Testis (tissue), 3 donors: Measurements from ENCODE around the gene ZNF681. TPM values are rescaled to one million over a fixed set of nuclear protein-coding genes. Genes with fewer than 3 reads are reported as not detected.

Experiments used
- DNase-seq: peaks from one replicate; pipeline ENCODE4 v3.0.0-alpha.2; 2019
- H3K27ac ChIP-seq, 2 donors: fragments of 200-600 bp; sonication (generic); one replicate each; pipeline ENCODE4 v1.5.1; 2019
- H3K27me3 ChIP-seq: fragments of 200-600 bp; sonication (generic); one replicate; pipeline ENCODE4 v1.5.1; 2019
- H3K36me3 ChIP-seq: fragments of 200-600 bp; sonication (generic); one replicate; pipeline ENCODE4 v1.5.1; 2017; ENCODE audit warnings: low read depth; ENCODE audit errors: missing control alignments
- H3K4me1 ChIP-seq: fragments of 200-600 bp; sonication (generic); one replicate; pipeline ENCODE4 v1.5.1; 2019
- H3K4me3 ChIP-seq, 2 donors: fragments of 200-600 bp; sonication (generic); one replicate each; pipeline ENCODE4 v1.5.1; 2017 to 2019
- H3K9me3 ChIP-seq: fragments of 200-600 bp; sonication (generic); one replicate; pipeline ENCODE4 v1.5.1; 2017
- CTCF ChIP-seq, 3 experiments: fragments of 450-650 bp in 2 of 3; fragments of 200-600 bp in 1 of 3; sonication (generic) in 1 of 3; IDR thresholded peaks; one replicate each; pipeline ENCODE4 v1.5.1; 2016 to 2019; ENCODE audit warnings: antibody characterized with exemption in 3 of 3, mild to moderate bottlenecking in 2 of 3, moderate library complexity in 1 of 3
- POLR2A ChIP-seq: fragments of 450-650 bp; IDR thresholded peaks from one replicate; pipeline ENCODE4 v1.6.1; 2017; ENCODE audit warnings: antibody characterized with exemption, mild to moderate bottlenecking, moderate library complexity
- WGBS, 2 donors: methylation state at CpG; one replicate each; pipeline ENCODE4 v1.1.5; 2018; 5-methylcytosine and 5-hydroxymethylcytosine counted together
- intact Hi-C: fragments of 100-400 bp; cut with DNase I; formaldehyde crosslinking; loops from one replicate; pipeline ENCODE4 v1.15.1; 2023; ENCODE audit warnings: low total_unique reads
- polyA plus RNA-seq: library from polyadenylated mRNA; stranded (reverse); fragments of 350-450 nt; fragmentation: Illumina TruSeq; extraction: RNeasy Lipid Tissue Mini Kit (QIAGEN cat#74804); gene quantifications from one replicate; pipeline ENCODE4 v1.2.3, GENCODE V29; 2014; ENCODE audit warnings: low read depth, low replicate concordance; ENCODE audit not compliant: insufficient read depth
- total RNA-seq, 2 donors: library from RNA; depleted of rRNA; stranded (reverse); fragments of >200 nt; gene quantifications; one replicate each; pipeline ENCODE4 v1.2.3, GENCODE V29; 2016

ZNF681 gene
- total and polyA plus RNA-seq, 3 donors from 2014 or later, result 1.1 to 4.5 (median 4.5) TPM

GRCh38 chr19:23777216-23777615 is 18.5 kb upstream of the ZNF681 start:
- no peak for TF ChIP-seq CTCF (IDR thresholded peaks at IDR 0.05)
- no peak for TF ChIP-seq POLR2A
- Histone ChIP-seq H3K4me1 (no peaks in the 10 kb centered on the region), H3K36me3 (no peaks in the 10 kb centered on the region), H3K27ac (no peak overlapping the region), H3K27me3 (no peaks in the 10 kb centered on the region), H3K4me3 (no peak overlapping the region), H3K9me3 (no peaks in the 10 kb centered on the region)
- no peak for DNase-seq
- WGBS, 2 donors, result 65% methylated on average over 3 of the region's 3 CpGs
- intact Hi-C loops, result no loop called here

- intact Hi-C loops, result no loop called here
- H3K9me3 ChIP-seq, result no peaks in the 10 kb centered on the region
- 88 to 95% methylated on average over 2 of the region's 2 CpGs for WGBS, 2 donors
- TF ChIP-seq POLR2A (no peak), CTCF (IDR thresholded peaks at IDR 0.05) (no peak)
- no peaks in the 10 kb centered on the region for H3K36me3 ChIP-seq
- no peak overlapping the region for H3K27ac ChIP-seq
- H3K4me1 ChIP-seq, result no peaks in the 10 kb centered on the region
- no peaks in the 10 kb centered on the region for H3K27me3 ChIP-seq
- H3K4me3 ChIP-seq, result no peak overlapping the region
- no peak for DNase-seq
These were observed 18.0 kb upstream of the ZNF681 start for GRCh38 chr19:23776507-23777205.

- Histone ChIP-seq H3K4me3 (no peak overlapping the region), H3K27me3 (no peaks in the 10 kb centered on the region), H3K27ac (no peak overlapping the region), H3K9me3 (no peaks in the 10 kb centered on the region), H3K4me1 (no peaks in the 10 kb centered on the region), H3K36me3 (no peaks in the 10 kb centered on the region)
- DNase-seq, result no peak
- intact Hi-C loops, result no loop called here
- TF ChIP-seq POLR2A (no peak), CTCF (IDR thresholded peaks at IDR 0.05) (no peak)
These were observed 15.9 kb upstream of the ZNF681 start for GRCh38 chr19:23774524-23774971.

GRCh38 chr19:23774106-23774505 is 15.4 kb upstream of the ZNF681 start:
- Histone ChIP-seq H3K27ac (no peak overlapping the region), H3K9me3 (no peaks in the 10 kb centered on the region), H3K4me3 (no peak overlapping the region), H3K27me3 (no peaks in the 10 kb centered on the region), H3K36me3 (no peaks in the 10 kb centered on the region), H3K4me1 (no peaks in the 10 kb centered on the region)
- TF ChIP-seq POLR2A, result no peak
- TF ChIP-seq CTCF (IDR thresholded peaks at IDR 0.05), result no peak
- no peak for DNase-seq
- WGBS, 2 donors, result 61 to 73% methylated on average over 3 to 4 of the region's 4 CpGs
- intact Hi-C loops, result no loop called here

- Histone ChIP-seq H3K27ac (no peak overlapping the region), H3K4me1 (no peaks in the 10 kb centered on the region), H3K27me3 (no peaks in the 10 kb centered on the region), H3K9me3 (no peaks in the 10 kb centered on the region), H3K4me3 (no peak overlapping the region), H3K36me3 (no peaks in the 10 kb centered on the region)
- DNase-seq, result no peak
- intact Hi-C loops, result no loop called here
- WGBS, 2 donors, result 98 to 100% methylated on average over 2 of the region's 2 CpGs
- no peak for TF ChIP-seq POLR2A
- no peak for TF ChIP-seq CTCF (IDR thresholded peaks at IDR 0.05)
These were observed 14.0 kb upstream of the ZNF681 start for GRCh38 chr19:23772675-23773063.
